Measurements from ENCODE around the gene GPR39. TPM values are rescaled to one million over a fixed set of nuclear protein-coding genes. Genes with fewer than 3 reads are reported as not detected.

GPR39 gene
- total RNA-seq, 2 donors from 2014 or later, result 0.37 TPM; not detected in 1

- DNase-seq (ENCODE audit: low spot score), result no peak
- intact Hi-C loops (cut with DNase I), result no loop called here
These were observed 229.3 kb downstream of the GPR39 start for GRCh38 chr2:132645722-132646539.

- no peak for DNase-seq (ENCODE audit: low spot score)
- intact Hi-C loops (cut with DNase I), result no loop called here
These were observed 230.0 kb downstream of the GPR39 start for GRCh38 chr2:132646540-132647108.

- no peak for DNase-seq (ENCODE audit: low spot score)
- intact Hi-C loops (cut with DNase I), result no loop called here
These were observed 234.8 kb downstream of the GPR39 start for GRCh38 chr2:132651115-132652045.

GRCh38 chr2:132652474-132652873 is 235.9 kb downstream of the GPR39 start:
- intact Hi-C loops (cut with DNase I), result no loop called here

GRCh38 chr2:132654335-132654734 is 237.7 kb downstream of the GPR39 start:
- no peak for DNase-seq (ENCODE audit: low spot score)
- intact Hi-C loops (cut with DNase I), result no loop called here

More at GRCh38 chr2:132652474-132652873, 235.9 kb downstream of the GPR39 start:
- no peak for DNase-seq (ENCODE audit: low spot score)

- intact Hi-C loops (cut with DNase I), result no loop called here
- DNase-seq (ENCODE audit: low spot score), result no peak
These were observed 238.4 kb downstream of the GPR39 start for GRCh38 chr2:132654968-132655367.

- no peak for DNase-seq (ENCODE audit: low spot score)
- intact Hi-C loops (cut with DNase I), result no loop called here
These were observed 239.8 kb downstream of the GPR39 start for GRCh38 chr2:132656266-132656975.

- intact Hi-C loops (cut with DNase I), result no loop called here
- DNase-seq (ENCODE audit: low spot score), result no peak
These were observed 242.7 kb downstream of the GPR39 start for GRCh38 chr2:132659331-132659730.

GRCh38 chr2:132662732-132663131 is 246.1 kb downstream of the GPR39 start:
- no peak for DNase-seq (ENCODE audit: low spot score)
- intact Hi-C loops (cut with DNase I), result no loop called here

- DNase-seq (ENCODE audit: low spot score), result no peak
- intact Hi-C loops (cut with DNase I), result no loop called here
These were observed 247.5 kb downstream of the GPR39 start for GRCh38 chr2:132664096-132664495.

GRCh38 chr2:132665401-132666140 is 249.0 kb downstream of the GPR39 start:
- DNase-seq (ENCODE audit: low spot score), result no peak
- intact Hi-C loops (cut with DNase I), result no loop called here

GRCh38 chr2:132667706-132668105 is 251.1 kb downstream of the GPR39 start:
- no peak for DNase-seq (ENCODE audit: low spot score)
- intact Hi-C loops (cut with DNase I), result no loop called here

- DNase-seq (ENCODE audit: low spot score), result no peak
- intact Hi-C loops (cut with DNase I), result no loop called here
These were observed 251.7 kb downstream of the GPR39 start for GRCh38 chr2:132668189-132668823.

- peak; percentile 81 for DNase-seq (ENCODE audit: low spot score)
- intact Hi-C loops (cut with DNase I), result no loop called here
These were observed 252.6 kb downstream of the GPR39 start for GRCh38 chr2:132668987-132669907.

GRCh38 chr2:132669908-132670495 is 253.4 kb downstream of the GPR39 start, which contains the start of gene LYPD1:
Gene LYPD1 (minus strand): TSS chr2:132670205. CDS start chr2:132669932, 273 bp downstream.
- intact Hi-C loops (cut with DNase I), result no loop called here
- DNase-seq (ENCODE audit: low spot score), result no peak

GRCh38 chr2:132670496-132671150 is 254.0 kb downstream of the GPR39 start:
- DNase-seq (ENCODE audit: low spot score), result no peak
- intact Hi-C loops (cut with DNase I), result no loop called here
